Colonic mucosa (tissue), 4 donors: ENCODE results near the gene CADPS2. TPM values are rescaled to one million over a fixed set of nuclear protein-coding genes. Genes with fewer than 3 reads are reported as not detected.

Experiments used
- DNase-seq: peaks from one replicate; pipeline ENCODE4 v3.0.0-alpha.2; 2020
- H3K27ac ChIP-seq: fragments of 200-600 bp; one replicate; pipeline ENCODE4 v1.8.0; 2021
- H3K27me3 ChIP-seq: fragments of 200-600 bp; one replicate; pipeline ENCODE4 v1.8.0; 2021
- H3K36me3 ChIP-seq: fragments of 200-600 bp; one replicate; pipeline ENCODE4 v1.8.0; 2021
- H3K4me1 ChIP-seq: fragments of 200-600 bp; one replicate; pipeline ENCODE4 v1.8.0; 2021; ENCODE audit warnings: mild to moderate bottlenecking
- H3K4me3 ChIP-seq: fragments of 200-600 bp; one replicate; pipeline ENCODE4 v1.8.0; 2021
- H3K9ac ChIP-seq, 2 donors: one replicate each; pipeline ENCODE4 v1.7.0; 2013; ENCODE audit warnings: control low read depth in 2 of 2, low read depth in 2 of 2, low read length in 2 of 2
- H3K9me3 ChIP-seq: fragments of 200-600 bp; one replicate; pipeline ENCODE4 v1.8.0; 2021
- CTCF ChIP-seq: fragments of 200-600 bp; IDR thresholded peaks from one replicate; pipeline ENCODE4 v1.8.0; 2022; ENCODE audit warnings: antibody characterized with exemption, mild to moderate bottlenecking
- intact Hi-C: fragments of 100-400 bp; cut with DNase I; formaldehyde crosslinking; loops from one replicate; pipeline ENCODE4 v1.14.1; 2022
- total RNA-seq, 2 donors: library from RNA; stranded (reverse); fragmentation: NEBNext Ultra II Directional in 1 of 2; extraction: Animal tissue kit (Norgen Biotek cat#: 25700) in 1 of 2; gene quantifications; one replicate each; pipeline ENCODE4 v1.2.1, GENCODE V29; 2021
- donor health status: healthy.
- donor health status: DM: no; HTN: no; CAD: no.
- donor health status: DM: no; HTN: no; CAD: no.

CADPS2 gene
- total RNA-seq, 2 donors from 2014 or later = 13.6 to 15.2 TPM

GRCh38 chr7:122343601-122344302 is 542.5 kb downstream of the CADPS2 start:
- no peak overlapping the region for H3K4me3 ChIP-seq
- no peak for DNase-seq
- H3K9ac ChIP-seq = no peak overlapping the region
- no peaks in the 10 kb centered on the region for H3K27me3 ChIP-seq
- intact Hi-C loops = no loop called here
- no peaks in the 10 kb centered on the region for H3K4me1 ChIP-seq
- H3K36me3 ChIP-seq = no peaks in the 10 kb centered on the region
- H3K27ac ChIP-seq = no peak overlapping the region
- no peak for TF ChIP-seq CTCF
- H3K9me3 ChIP-seq = no peaks in the 10 kb centered on the region

GRCh38 chr7:122340427-122340826 is 545.8 kb downstream of the CADPS2 start:
- H3K4me3 ChIP-seq = no peak overlapping the region
- H3K27me3 ChIP-seq = no peaks in the 10 kb centered on the region
- intact Hi-C loops = no loop called here
- DNase-seq = no peak
- H3K4me1 ChIP-seq = no peaks in the 10 kb centered on the region
- no peaks in the 10 kb centered on the region for H3K36me3 ChIP-seq
- no peak for TF ChIP-seq CTCF
- H3K27ac ChIP-seq = no peak overlapping the region
- no peaks in the 10 kb centered on the region for H3K9me3 ChIP-seq
- no peak overlapping the region for H3K9ac ChIP-seq

- Histone ChIP-seq H3K9ac (no peak overlapping the region), H3K9me3 (no peaks in the 10 kb centered on the region), H3K4me1 (no peaks in the 10 kb centered on the region), H3K27ac (no peak overlapping the region), H3K36me3 (no peaks in the 10 kb centered on the region), H3K27me3 (no peaks in the 10 kb centered on the region), H3K4me3 (no peak overlapping the region)
- intact Hi-C loops = no loop called here
- TF ChIP-seq CTCF = no peak
- DNase-seq = no peak
Observed at GRCh38 chr7:122339145-122339904, 546.9 kb downstream of the CADPS2 start.

- TF ChIP-seq CTCF = no peak
- DNase-seq = no peak
- Histone ChIP-seq H3K27me3 (no peaks in the 10 kb centered on the region), H3K4me1 (no peaks in the 10 kb centered on the region), H3K36me3 (no peaks in the 10 kb centered on the region), H3K27ac (no peak overlapping the region), H3K9ac (no peak overlapping the region), H3K4me3 (no peak overlapping the region), H3K9me3 (no peaks in the 10 kb centered on the region)
- intact Hi-C loops = no loop called here
Observed at GRCh38 chr7:122337011-122337410, 549.2 kb downstream of the CADPS2 start.

- no peaks in the 10 kb centered on the region for H3K36me3 ChIP-seq
- H3K9ac ChIP-seq = no peak overlapping the region
- no peaks in the 10 kb centered on the region for H3K27me3 ChIP-seq
- H3K27ac ChIP-seq = no peak overlapping the region
- H3K4me3 ChIP-seq = no peak overlapping the region
- intact Hi-C loops = no loop called here
- H3K9me3 ChIP-seq = no peaks in the 10 kb centered on the region
- no peaks in the 10 kb centered on the region for H3K4me1 ChIP-seq
- TF ChIP-seq CTCF = no peak
- DNase-seq = no peak
Observed at GRCh38 chr7:122329145-122329802, 557.0 kb downstream of the CADPS2 start.
